Left lobe of liver (tissue), 2 donors: ENCODE results near the gene POU6F1. TPM values are rescaled to one million over a fixed set of nuclear protein-coding genes. Genes with fewer than 3 reads are reported as not detected.

Experiments
- ATAC-seq: fragments of 200-7000 bp; cut with Tn5 transposase; one replicate; pipeline ENCODE4 v1.9.1; 2020; ENCODE audit warnings: mild to moderate bottlenecking, moderate library complexity
- DNase-seq: peaks from one replicate; pipeline ENCODE4 v3.0.0-alpha.2; 2020; ENCODE audit warnings: low spot score
- total RNA-seq: library from RNA; stranded (reverse); gene quantifications from one replicate; pipeline ENCODE4 v1.2.1, GENCODE V29; 2021
- donor health status: DM: no; HTN: no; CAD: no; lungs with moderate emphysema.
- donor health status: DM: no; HTN: yes; CAD: no.

The POU6F1 gene
- total RNA-seq, 1 donor from 2014 or later, result 7.3 TPM

DNA sequence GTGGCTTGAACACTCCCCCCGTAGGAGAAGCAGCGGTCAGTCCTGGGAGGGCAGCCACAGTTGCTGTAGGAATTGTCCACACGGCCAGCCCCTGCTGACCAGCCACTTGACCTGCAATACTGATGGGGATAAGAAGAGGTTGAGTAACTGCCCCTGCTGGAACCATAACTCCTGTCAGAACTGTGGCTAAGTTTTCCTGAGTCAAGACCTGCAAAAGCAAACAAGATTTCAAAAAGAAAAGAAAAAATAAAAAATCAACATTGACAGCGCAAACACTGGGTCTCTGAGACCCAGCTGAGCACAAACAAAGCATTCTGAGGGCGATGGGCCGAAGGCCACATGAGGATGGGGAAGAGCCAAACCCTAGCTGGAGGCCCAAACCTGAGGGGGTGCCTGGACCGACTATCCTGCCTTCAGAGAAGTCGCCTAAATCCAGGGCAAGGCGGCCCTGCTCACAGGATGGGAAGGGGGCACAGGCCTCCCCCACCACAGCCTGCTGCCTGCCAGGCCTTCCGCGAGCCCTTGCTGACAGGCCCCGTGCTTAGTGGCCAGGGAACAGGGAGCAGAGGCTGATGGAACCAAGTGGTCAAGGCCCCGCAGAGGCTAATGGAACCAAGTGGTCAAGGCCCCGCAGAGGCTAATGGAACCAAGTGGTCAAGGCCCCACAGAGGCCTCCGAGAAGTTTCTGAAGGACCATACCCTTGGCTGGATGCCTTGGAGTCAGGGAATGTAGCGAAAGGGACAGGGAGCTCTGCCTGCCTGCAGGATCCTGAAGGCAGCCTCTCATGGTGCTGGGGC lies 19.1 kb downstream of the POU6F1 start:
- DNase-seq (no peak), ATAC-seq (no peak)

DNA sequence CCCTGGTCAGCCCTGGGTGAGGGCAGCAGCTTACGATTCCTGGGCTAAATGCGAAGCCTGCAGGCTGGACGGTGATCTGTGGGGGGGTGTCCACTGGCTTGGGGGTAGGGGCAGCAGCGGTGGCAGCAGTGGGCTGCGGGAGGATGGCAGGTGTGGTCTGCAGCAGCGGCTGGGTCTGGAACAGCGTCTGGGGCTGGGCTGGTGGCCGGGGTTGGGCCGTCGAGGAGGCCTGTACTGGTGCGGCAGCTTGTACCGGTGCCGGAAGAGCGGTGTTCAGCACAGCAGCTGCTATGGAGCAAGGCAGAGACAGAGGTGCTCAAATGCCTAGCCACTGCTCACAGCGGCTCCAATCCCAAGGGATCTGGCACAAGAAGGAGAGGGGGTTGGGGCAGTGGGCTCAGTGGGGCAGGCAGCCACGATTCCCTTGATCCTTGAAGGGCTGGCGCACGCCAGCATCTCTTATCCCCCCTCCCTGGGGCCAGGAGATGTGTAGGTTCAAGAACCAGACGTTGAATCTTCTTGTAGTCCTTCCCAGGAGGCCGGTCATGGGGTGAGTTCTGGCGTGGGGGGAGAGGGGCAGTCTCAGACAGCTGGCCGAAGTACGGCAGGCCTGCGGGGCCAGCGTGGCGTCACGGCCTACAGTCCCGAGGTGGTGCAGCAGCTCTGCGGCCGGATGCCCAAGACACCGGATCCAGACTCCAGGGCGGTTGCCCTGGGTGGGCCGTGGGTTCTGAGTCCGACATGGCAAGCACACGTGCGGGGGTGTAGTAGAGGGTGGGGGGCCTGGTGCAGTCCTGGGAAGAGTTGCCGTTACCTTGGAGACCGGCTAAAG lies 19.9 kb downstream of the POU6F1 start:
- ATAC-seq, result no peak
- DNase-seq, result no peak

DNA sequence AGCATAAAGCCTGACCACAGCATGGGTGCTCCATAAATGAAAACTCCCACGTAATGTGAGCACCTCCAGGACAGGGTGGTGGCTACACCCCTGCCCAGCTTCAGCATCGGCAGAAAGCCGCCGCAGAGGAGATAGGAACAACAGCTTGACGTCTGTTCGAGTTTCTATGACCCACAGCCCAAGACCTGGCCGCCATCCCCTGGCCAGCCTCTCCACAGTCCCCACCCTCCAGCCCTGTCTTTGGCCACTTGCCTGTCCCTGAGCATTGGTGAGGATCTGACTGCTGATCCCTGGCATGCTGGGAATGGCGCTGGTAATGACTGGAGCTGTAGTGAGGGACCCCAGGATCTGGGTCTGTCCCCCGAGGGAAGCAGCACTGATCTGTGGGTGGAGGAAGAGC lies 21.3 kb downstream of the POU6F1 start:
- DNase-seq, result no peak
- no peak for ATAC-seq

DNA sequence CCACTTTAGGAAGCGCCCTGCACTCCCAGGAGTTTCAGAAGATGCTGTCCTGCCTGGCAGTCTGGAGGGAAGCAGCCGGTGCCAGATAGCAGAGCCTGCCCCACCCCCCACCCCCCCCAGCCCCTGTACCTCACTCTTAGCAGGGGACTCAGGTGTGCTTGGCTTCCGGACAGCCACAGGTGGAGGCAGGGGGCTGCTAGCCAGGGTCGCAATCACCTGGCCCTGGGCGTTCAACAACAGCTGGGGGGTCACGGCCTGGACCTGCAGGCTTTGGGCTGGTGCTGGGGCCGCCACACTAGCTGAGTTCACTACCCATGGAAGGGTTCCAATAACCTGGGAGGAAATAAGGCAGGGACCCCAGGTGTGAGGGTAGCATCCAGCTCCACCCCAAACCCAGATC lies 22.0 kb downstream of the POU6F1 start:
- ATAC-seq (no peak), DNase-seq (no peak)

DNA sequence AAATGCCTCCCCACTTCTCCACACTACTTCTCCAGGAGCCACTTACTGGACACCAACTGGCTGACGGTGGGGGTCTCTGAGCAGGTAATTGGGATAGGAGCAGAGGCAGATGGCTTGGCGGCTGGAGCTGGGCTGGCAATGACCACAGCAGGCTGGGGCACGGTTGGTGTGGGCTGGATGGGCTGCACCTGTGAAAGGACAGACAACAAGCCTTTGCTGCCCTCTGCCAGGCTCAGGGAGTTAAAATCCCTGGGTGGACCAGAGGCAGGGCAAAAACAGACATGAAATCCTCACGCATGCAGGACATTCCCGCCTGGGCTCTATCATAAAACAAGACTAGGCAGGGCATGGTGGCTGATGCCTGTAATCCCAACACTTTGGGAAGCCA lies 25.6 kb downstream of the POU6F1 start:
- no peak for DNase-seq
- ATAC-seq, result no peak

DNA sequence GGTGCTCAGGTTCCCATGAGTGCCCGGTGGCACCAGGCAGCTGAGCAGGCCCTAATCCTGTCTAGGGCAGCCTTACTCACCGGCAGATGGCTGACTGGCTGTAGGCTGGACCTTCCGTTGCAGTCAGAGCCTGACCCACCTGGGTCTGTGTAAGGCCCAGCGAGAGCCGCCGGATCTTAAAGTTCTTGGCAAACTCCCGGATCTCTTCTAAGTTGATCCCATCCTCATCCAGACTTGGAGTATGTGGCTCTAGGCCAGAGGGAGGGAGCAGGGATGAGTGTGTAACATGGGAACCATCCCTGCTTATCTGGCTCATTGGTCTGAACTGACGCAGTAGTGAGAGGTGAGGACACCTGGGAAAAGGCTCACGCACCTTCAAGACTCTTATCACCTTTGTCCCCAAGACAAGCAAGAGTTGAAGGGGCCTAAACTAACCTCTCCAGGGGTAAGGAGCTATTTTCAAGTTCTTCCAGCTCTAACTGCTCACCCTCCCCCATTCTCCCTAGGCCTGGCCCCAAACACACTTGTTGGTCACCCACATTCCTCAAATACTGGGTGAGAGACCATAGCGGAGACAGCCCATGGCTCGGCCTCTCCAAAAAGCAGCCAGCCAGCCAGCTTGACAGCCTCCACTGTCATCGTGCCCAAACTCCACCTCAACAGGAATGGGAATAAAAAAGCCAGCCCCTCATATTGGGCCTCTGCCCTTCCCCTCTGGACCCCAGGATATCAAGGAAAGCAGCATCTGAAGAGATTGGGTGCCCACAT lies 26.2 kb downstream of the POU6F1 start:
- ATAC-seq (no peak), DNase-seq (no peak)

DNA sequence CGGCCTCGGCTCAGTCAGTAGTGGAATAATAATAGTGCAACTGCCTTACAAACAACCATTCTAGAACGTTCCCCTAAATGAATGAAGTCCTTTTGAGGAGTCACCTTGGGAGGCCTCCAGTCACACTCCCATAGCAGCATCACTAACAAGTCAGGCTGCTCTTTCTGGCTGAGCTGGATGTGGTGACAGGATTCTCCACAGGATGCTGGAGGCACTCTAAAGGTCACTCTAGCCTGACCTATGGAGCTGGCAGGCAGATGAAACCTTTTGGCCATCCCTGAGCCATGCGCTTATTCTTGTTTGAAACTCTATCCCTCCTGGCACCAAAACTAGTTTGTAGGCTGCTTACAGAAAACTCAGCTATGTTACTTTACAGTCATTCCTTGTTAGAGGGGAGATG lies 27.0 kb downstream of the POU6F1 start:
- no peak for ATAC-seq
- no peak for DNase-seq

DNA sequence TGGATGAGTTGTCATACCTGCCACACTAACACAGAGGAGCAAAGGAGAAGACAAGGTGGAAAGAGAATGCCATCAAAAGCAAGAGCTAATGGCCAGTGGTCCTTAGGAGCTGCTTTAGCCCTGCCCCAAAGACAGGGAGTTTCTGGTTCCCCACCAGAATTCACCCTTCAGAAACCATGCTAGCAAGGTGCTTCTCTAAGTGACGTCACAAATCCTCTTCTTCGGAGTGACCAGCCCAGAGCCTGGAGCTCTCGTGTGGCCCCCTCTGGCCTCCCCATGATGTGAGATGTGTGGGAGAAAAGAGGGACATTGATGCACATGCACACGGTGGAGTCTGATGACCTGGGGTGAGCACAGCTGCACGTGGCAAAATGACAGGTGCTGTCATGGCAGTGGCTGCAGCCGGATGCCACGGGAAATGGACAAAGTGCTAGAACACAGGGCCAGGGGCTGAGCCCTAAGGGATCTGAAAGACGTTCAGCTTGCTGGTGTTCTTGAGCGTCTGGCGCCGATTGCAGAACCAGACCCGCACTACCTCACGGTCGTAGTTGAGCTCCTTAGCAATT lies 28.0 kb downstream of the POU6F1 start:
- ATAC-seq (no peak), DNase-seq (no peak)

DNA sequence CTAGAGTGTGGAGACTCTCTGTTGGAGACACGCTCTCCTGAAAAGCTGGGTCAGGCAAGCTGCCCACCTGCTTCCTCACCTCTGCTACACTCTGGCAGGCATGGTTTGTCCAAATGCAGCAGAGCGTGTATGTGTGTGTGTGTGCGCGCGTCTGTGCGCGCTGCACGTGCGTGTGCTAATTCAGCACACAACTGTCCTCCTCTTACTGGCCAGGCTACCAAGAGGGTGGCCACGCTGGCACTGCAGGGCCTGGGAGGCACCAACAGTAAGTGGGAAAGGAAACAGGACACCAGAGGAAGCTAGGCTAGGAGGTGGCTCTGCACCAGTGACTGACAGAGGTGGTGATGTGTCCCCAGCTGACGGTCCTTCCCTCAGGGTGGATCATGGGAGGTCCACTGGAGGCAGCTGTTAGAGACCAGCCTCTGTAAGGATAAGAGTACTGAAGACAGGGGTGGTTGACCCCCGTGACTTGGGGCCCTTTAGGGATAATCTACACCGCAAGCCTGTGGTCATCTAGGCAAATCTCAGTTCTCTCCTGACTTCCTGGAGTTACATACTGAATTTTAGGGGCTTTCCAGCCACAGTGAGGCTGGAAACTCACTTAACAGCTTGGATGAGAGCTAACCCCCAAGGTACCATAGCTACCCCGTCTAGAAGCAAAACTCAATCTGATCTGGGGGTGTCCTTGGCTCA lies 29.4 kb downstream of the POU6F1 start:
- no peak for ATAC-seq

DNA sequence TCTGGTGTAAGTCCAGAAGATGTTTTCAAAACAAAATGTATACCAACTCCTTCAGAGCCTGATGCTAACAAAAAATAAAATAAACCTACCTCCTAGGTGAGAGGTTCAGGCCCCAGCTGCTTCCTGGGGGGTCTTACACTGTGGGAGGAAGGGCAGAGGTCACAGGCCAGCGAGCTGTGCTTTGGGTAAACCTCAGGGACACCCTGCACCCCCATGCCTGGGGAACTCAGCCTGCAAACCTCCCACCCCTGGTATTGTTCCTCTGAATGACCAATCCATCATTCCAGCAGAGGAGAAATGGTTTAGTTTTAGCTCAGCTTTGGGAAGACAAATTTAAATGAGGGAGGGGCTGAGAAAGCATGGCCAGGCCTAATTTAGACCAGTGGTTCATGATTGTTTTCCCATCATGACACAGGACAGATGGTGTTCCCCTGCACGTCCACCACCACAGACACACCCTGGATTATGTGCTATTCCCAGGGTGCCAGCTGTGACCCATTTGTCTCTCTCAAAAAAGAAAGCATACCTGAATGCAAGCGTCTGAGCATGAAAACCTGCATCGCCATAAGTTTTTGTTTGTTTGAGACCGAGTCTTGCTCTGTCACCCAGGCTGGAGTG lies 30.4 kb downstream of the POU6F1 start:
- ATAC-seq (no peak), DNase-seq (no peak)

More for the DNA sequence above, 29.4 kb downstream of the POU6F1 start:
- no peak for DNase-seq

DNA sequence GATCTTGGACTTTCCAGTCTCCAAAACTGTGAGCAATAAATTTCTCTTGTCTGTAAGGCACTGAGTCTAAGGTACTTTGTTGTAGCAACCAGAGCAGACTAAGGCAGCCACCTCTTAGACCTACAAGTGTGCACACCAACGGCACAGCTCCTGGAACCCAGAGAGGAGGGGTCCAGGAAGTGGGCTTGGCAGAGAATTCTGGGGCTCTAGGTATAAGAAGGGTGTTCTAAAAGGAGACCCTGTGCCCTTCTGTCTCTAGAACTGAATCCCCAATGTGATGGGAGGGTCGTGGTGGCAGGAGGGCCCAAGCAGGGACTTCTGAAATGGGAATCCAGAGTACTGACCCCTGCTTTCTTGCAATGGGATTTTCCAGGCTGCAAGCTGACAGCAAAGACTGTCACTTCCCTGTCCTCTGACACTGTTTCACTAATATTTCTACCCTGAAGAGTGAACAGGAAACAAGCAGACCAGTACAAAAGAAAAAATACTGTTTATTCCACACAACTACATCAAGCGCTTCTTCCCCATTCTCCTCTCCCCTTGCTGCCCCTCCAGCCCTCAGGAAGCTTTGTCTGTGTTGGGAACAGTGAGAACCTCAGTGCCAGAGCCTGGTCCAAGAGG lies 31.3 kb downstream of the POU6F1 start:
- DNase-seq (no peak), ATAC-seq (no peak)

DNA sequence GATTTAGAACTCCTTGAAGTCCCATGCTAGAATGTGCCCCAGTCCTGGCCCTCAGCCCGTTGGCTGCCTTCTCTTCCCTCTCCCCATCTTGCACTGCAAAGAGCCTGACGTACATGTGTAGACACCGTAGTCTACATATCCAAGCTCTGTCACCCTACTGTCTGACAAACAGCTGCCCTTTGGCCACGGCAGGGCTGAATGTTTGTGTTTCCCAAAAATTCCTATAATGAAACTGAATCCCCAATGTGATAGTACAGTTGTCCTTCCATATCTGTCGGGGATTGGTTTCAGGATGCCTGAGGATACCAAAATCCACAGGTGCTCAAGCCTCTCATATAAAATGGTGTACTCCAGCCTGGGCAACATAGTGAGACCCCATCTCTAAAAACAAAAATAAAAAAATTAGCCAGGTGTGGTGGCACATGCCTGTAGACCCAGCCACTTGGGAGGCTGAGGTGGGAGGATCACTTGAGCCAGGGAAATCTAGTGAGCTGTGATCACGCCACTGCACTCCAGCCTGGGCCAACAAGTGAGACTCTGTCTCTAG lies 32.6 kb downstream of the POU6F1 start:
- DNase-seq (no peak), ATAC-seq (no peak)

DNA sequence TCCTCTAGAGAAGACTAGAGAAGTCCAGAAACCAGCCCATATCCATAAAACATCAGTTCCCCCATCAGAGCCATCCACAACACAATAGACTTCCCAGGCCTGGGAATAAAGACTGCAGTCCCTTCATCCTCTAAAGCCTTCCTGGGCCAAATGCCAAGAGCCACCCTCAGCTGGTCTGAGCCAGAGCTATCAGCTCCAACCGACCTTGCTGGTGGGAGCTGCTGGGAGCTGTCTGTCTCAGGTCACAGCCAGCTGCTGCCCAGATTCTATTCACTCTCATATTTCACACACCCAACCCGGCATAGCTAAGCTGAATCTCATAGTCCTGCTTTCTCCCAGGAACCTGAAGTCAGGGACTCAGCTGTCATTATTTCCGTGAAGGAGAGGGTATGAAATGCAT lies 34.0 kb downstream of the POU6F1 start:
- DNase-seq (no peak), ATAC-seq (no peak)

DNA sequence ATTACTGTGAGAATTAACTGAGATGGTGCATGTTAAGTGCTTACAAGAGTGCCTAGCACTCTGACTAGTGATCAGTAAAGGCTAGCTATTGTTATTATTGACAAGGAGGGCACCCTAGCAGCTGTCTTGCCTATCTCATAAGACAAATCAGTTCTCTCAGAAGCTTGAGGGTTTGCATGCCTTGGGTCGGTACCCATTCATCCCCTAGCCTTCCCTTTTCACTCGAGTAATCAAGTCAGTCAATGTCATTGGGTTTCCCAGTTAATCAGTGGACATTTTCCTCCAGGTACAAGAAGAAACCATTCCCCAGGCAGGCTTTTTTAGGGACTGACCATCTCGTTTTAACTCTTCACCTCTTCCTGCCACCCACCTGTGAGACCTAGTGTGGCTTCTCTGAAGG lies 34.5 kb downstream of the POU6F1 start:
- no peak for DNase-seq
- ATAC-seq, result no peak

DNA sequence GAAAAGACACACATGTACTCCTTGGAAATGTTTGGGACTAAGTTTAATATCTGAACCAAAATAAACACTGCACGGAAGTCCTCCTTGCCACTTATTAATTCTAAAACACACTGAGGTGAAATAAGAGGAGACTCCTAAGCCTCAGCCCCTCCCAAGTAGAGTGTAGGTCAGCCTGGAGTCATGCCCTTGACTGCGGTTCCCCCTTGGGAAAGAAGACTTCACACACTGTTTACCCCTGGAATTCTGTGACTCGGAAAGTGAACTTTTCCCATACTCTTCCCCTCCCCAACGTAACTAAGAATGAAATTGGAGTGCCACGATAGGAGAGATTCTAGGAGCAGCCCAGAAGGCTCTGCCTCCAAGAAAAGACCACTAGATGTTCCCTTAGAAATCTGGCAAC lies 36.3 kb downstream of the POU6F1 start:
- DNase-seq (no peak), ATAC-seq (no peak)

DNA sequence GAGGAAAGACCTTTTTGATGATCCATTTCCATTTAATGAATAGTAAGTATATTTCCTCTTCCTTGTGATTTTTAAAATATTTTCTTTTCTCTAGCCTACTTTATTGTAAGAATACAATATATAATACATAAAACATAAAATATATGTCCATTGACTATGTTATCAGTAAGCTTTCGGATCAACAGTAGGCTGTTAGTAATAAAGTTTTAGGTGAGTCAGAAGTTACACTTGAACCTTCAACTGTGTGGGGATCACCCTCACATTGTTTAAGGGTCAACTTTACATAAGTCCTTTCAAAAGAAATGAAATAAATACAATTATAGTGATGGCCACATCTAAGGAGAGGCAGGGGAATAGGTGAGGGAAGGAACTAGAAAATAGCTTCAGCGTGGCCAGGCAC lies 40.0 kb downstream of the POU6F1 start:
- DNase-seq (no peak), ATAC-seq (no peak)

DNA sequence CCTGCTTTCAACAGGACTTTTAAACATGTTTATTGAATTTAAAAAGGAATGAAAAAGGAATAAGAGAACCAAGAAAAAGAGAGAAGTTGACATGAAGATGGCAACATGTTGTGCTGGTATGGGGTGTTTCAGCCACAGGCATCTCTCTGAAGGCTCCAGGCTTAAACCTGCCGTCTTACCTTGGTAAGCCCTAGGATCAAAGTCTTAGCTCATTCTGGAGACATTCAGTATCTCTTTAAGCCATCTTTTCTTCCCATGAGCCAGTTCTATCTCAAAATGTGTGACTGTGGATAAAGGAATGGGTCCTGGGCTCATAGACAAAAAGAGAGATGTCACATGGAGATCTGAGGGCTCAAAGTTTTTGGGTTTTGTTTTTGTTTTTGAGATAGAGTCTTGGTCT lies 43.4 kb downstream of the POU6F1 start:
- no peak for DNase-seq
- no peak for ATAC-seq

DNA sequence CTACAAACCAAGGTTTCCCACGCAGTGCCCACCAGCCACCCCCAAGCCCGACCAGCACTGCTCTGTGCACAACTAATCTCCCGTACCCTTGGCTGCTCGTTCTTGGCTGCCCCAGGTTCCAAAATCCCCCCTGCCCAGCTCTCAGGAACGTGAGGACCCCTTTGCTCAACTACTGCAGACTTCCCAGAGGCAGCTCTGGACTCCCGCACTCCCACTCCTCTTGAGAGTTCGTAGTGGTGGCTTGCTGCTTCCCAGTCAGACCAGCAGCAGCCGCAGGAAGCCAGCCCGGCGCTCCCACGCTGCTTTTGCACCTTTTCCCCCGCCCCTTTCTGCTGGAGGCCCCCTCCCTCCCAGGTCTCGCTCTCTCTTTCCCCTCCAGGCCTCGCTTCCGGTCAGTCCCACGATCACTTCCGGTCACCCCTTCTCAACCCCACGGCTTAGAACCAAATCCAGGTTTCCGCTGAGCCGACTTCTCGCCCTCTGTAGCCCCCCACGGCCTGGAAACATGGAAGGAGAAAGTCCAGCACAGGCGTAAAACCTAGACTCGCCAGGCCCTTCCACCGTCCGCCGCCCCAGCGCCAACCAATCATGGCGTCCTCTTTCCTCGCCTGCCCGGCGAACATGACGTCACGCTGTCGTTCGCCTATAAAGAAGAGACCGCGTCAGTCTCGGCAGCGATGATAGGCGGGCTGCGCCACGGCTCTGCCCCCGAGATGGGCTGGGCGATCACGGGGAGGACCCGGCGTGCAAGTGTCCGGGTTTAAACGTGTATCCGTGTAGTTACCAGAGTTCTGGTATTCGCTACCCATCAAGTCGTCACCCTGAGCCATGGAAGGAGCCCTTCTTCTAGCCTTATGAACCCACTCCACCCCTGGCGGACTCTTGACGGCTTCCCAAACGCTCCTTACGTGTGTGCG lies 45.1 kb downstream of the POU6F1 start, which contains the start of gene TFCP2:
TFCP2 (minus strand) TSS at position 621 of the 917 bp plus-strand sequence. CDS start 713 bp downstream, outside the sequence.
- DNase-seq (peak; percentile 96), ATAC-seq (peak; percentile 95)
